GM23248 (cell line): ENCODE data around the gene ERBB4.

Source experiments
- EZH2 ChIP-seq: fragments of 200-600 bp; sonication (generic); IDR thresholded peaks from 2 replicates; pipeline ENCODE4 v1.6.1; 2018; ENCODE audit warnings: antibody characterized with exemption, mild to moderate bottlenecking; ENCODE audit not compliant: insufficient read depth, poor library complexity, severe bottlenecking
- EZH2phosphoT487 ChIP-seq: fragments of 200-600 bp; sonication (generic); IDR thresholded peaks from 2 replicates; pipeline ENCODE4 v1.6.1; 2018; ENCODE audit warnings: antibody characterized with exemption, moderate library complexity, mild to moderate bottlenecking, low read depth; ENCODE audit not compliant: insufficient read depth

GRCh38 chr2:211376410-211376809 is 1162.2 kb downstream of the ERBB4 start:
- no peak for TF ChIP-seq EZH2
- no peak for TF ChIP-seq EZH2phosphoT487
